Measurements from ENCODE around the gene FDPS. TPM values are rescaled to one million over a fixed set of nuclear protein-coding genes. Genes with fewer than 3 reads are reported as not detected.
A peak's percentile ranks its signal among the peaks of the same experiment; 100 is the strongest.
"Not testable (repeated sequence)": the region's sequence is repeated elsewhere in the genome, so short reads cannot be mapped to it uniquely, and the experiment has no call there.

FDPS gene
- total and polyA plus RNA-seq, 4 donors: 176 to 370 (median 249) TPM

GRCh38 chr1:155285063-155285462, 23.6 kb upstream of the FDPS start:
- no peak for TF ChIP-seq EGR1 (IDR thresholded peaks at IDR 0.05; ENCODE audit: low read depth in 2 of 2)
- H3K36me3 ChIP-seq (ENCODE audit: control insufficient read depth in 4 of 4, insufficient read depth in 3 of 4, low read depth in 1 of 4, low read length in 3 of 4): peaks cover 0 to 4% (median 2%) of the 10 kb centered on the region in 4 donors

GRCh38 chr1:155285631-155286044, 23.0 kb upstream of the FDPS start:
- WGBS: 60% methylated on average over 18 of the region's 18 CpGs
- TF ChIP-seq RXRA (IDR thresholded peaks at IDR 0.05): peak in 1 of 2 donors; percentile 25
- TF ChIP-seq HNF4G (IDR thresholded peaks at IDR 0.05): no peak
- no peak for TF ChIP-seq RAD21 (IDR thresholded peaks at IDR 0.05)

More at GRCh38 chr1:155285063-155285462, 23.6 kb upstream of the FDPS start:
- no peak overlapping the region for H3K4me3 ChIP-seq (ENCODE audit: low read depth in 1 of 3, low read length in 3 of 3)
- H3K9me3 ChIP-seq (ENCODE audit: control insufficient read depth in 4 of 4, low read length in 3 of 4): no peaks in the 10 kb centered on the region
- H3K9ac ChIP-seq (ENCODE audit: low read depth in 1 of 2, low read length in 2 of 2): no peak overlapping the region
- no peak overlapping the region for H3K27ac ChIP-seq (ENCODE audit: low read depth in 1 of 2, low read length in 2 of 2)
- DNase-seq (ENCODE audit: low spot score): no peak
- no peaks in the 10 kb centered on the region for H3K27me3 ChIP-seq (ENCODE audit: control insufficient read depth in 4 of 4, insufficient read depth in 4 of 4, low read length in 3 of 4)
- peaks cover 2 to 20% (median 7%) of the 10 kb centered on the region in 4 donors for H3K4me1 ChIP-seq (ENCODE audit: control insufficient read depth in 4 of 4, insufficient read depth in 4 of 4, low read length in 3 of 4)
- WGBS: 91% methylated on average over 14 of the region's 14 CpGs

GRCh38 chr1:155286544-155286943, 22.1 kb upstream of the FDPS start:
- Histone ChIP-seq H3K9me3 (ENCODE audit: control insufficient read depth in 4 of 4, low read length in 3 of 4) (no peaks in the 10 kb centered on the region), H3K4me1 (ENCODE audit: control insufficient read depth in 4 of 4, insufficient read depth in 4 of 4, low read length in 3 of 4) (peaks cover 2 to 20% (median 7%) of the 10 kb centered on the region in 4 donors), H3K9ac (ENCODE audit: low read depth in 1 of 2, low read length in 2 of 2) (no peak overlapping the region), H3K4me3 (ENCODE audit: low read depth in 1 of 3, low read length in 3 of 3) (no peak overlapping the region), H3K36me3 (ENCODE audit: control insufficient read depth in 4 of 4, insufficient read depth in 3 of 4, low read depth in 1 of 4, low read length in 3 of 4) (peaks cover 0 to 13% (median 6%) of the 10 kb centered on the region in 4 donors), H3K27me3 (ENCODE audit: control insufficient read depth in 4 of 4, insufficient read depth in 4 of 4, low read length in 3 of 4) (no peaks in the 10 kb centered on the region), H3K27ac (ENCODE audit: low read depth in 1 of 2, low read length in 2 of 2) (peak overlapping the region in 1 of 2 donors; percentile 36)
- no peak for DNase-seq (ENCODE audit: low spot score)
- TF ChIP-seq HNF4A (conservative IDR thresholded peaks at IDR 0.05) (peak; percentile 75 to 79), GABPA (IDR thresholded peaks at IDR 0.05 in 1 of 2, conservative IDR thresholded peaks at IDR 0.05 in 1 of 2) (no peak), SP1 (IDR thresholded peaks at IDR 0.05) (peak; percentile 58), RAD21 (IDR thresholded peaks at IDR 0.05) (peak in 1 of 2 donors; percentile 10), EGR1 (IDR thresholded peaks at IDR 0.05; ENCODE audit: low read depth in 2 of 2) (no peak), HNF4G (IDR thresholded peaks at IDR 0.05) (peak; percentile 62), RXRA (IDR thresholded peaks at IDR 0.05) (peak in 1 of 2 donors; percentile 44)
- WGBS: 47% methylated on average over 2 of the region's 2 CpGs

More at GRCh38 chr1:155285631-155286044, 23.0 kb upstream of the FDPS start:
- Histone ChIP-seq H3K9ac (ENCODE audit: low read depth in 1 of 2, low read length in 2 of 2) (no peak overlapping the region), H3K27ac (ENCODE audit: low read depth in 1 of 2, low read length in 2 of 2) (no peak overlapping the region), H3K9me3 (ENCODE audit: control insufficient read depth in 4 of 4, low read length in 3 of 4) (no peaks in the 10 kb centered on the region), H3K27me3 (ENCODE audit: control insufficient read depth in 4 of 4, insufficient read depth in 4 of 4, low read length in 3 of 4) (no peaks in the 10 kb centered on the region), H3K36me3 (ENCODE audit: control insufficient read depth in 4 of 4, insufficient read depth in 3 of 4, low read depth in 1 of 4, low read length in 3 of 4) (peaks cover 0 to 9% (median 4%) of the 10 kb centered on the region in 4 donors), H3K4me1 (ENCODE audit: control insufficient read depth in 4 of 4, insufficient read depth in 4 of 4, low read length in 3 of 4) (peaks cover 2 to 20% (median 7%) of the 10 kb centered on the region in 4 donors), H3K4me3 (ENCODE audit: low read depth in 1 of 3, low read length in 3 of 3) (no peak overlapping the region)
- DNase-seq (ENCODE audit: low spot score): no peak

GRCh38 chr1:155287987-155288543, 20.6 kb upstream of the FDPS start:
- H3K9me3 ChIP-seq (ENCODE audit: control insufficient read depth in 4 of 4, low read length in 3 of 4): no peaks in the 10 kb centered on the region
- H3K27me3 ChIP-seq (ENCODE audit: control insufficient read depth in 4 of 4, insufficient read depth in 4 of 4, low read length in 3 of 4): no peaks in the 10 kb centered on the region
- H3K4me1 ChIP-seq (ENCODE audit: control insufficient read depth in 4 of 4, insufficient read depth in 4 of 4, low read length in 3 of 4): peaks cover 2 to 20% (median 7%) of the 10 kb centered on the region in 4 donors
- no peak for TF ChIP-seq RXRA (IDR thresholded peaks at IDR 0.05)
- no peak for TF ChIP-seq MAX (IDR thresholded peaks at IDR 0.05)
- TF ChIP-seq FOXA2 (IDR thresholded peaks at IDR 0.05): no peak
- H3K36me3 ChIP-seq (ENCODE audit: control insufficient read depth in 4 of 4, insufficient read depth in 3 of 4, low read depth in 1 of 4, low read length in 3 of 4): peaks cover 0 to 24% (median 15%) of the 10 kb centered on the region in 4 donors
- H3K9ac ChIP-seq (ENCODE audit: low read depth in 1 of 2, low read length in 2 of 2): no peak overlapping the region
- WGBS: 94% methylated on average over 21 of the region's 21 CpGs
- no peak overlapping the region for H3K4me3 ChIP-seq (ENCODE audit: low read depth in 1 of 3, low read length in 3 of 3)
- no peak for DNase-seq (ENCODE audit: low spot score)
- no peak overlapping the region for H3K27ac ChIP-seq (ENCODE audit: low read depth in 1 of 2, low read length in 2 of 2)

- H3K27me3 ChIP-seq (ENCODE audit: control insufficient read depth in 4 of 4, insufficient read depth in 4 of 4, low read length in 3 of 4); H3K9ac ChIP-seq (ENCODE audit: low read depth in 1 of 2, low read length in 2 of 2); H3K9me3 ChIP-seq (ENCODE audit: control insufficient read depth in 4 of 4, low read length in 3 of 4); H3K27ac ChIP-seq (ENCODE audit: low read depth in 1 of 2, low read length in 2 of 2); DNase-seq (ENCODE audit: low spot score); H3K4me3 ChIP-seq (ENCODE audit: low read depth in 1 of 3, low read length in 3 of 3): not testable (repeated sequence)
- 94% methylated on average over 10 of the region's 10 CpGs for WGBS
- Histone ChIP-seq H3K36me3 (ENCODE audit: control insufficient read depth in 4 of 4, insufficient read depth in 3 of 4, low read depth in 1 of 4, low read length in 3 of 4) (peaks cover 0 to 50% (median 28%) of the 10 kb centered on the region in 4 donors), H3K4me1 (ENCODE audit: control insufficient read depth in 4 of 4, insufficient read depth in 4 of 4, low read length in 3 of 4) (peaks cover 0 to 21% (median 5%) of the 10 kb centered on the region in 4 donors)
Observed at GRCh38 chr1:155291006-155291405, 17.7 kb upstream of the FDPS start.
